ENCODE results near the gene MRPS18A.

The MRPS18A gene

DNA sequence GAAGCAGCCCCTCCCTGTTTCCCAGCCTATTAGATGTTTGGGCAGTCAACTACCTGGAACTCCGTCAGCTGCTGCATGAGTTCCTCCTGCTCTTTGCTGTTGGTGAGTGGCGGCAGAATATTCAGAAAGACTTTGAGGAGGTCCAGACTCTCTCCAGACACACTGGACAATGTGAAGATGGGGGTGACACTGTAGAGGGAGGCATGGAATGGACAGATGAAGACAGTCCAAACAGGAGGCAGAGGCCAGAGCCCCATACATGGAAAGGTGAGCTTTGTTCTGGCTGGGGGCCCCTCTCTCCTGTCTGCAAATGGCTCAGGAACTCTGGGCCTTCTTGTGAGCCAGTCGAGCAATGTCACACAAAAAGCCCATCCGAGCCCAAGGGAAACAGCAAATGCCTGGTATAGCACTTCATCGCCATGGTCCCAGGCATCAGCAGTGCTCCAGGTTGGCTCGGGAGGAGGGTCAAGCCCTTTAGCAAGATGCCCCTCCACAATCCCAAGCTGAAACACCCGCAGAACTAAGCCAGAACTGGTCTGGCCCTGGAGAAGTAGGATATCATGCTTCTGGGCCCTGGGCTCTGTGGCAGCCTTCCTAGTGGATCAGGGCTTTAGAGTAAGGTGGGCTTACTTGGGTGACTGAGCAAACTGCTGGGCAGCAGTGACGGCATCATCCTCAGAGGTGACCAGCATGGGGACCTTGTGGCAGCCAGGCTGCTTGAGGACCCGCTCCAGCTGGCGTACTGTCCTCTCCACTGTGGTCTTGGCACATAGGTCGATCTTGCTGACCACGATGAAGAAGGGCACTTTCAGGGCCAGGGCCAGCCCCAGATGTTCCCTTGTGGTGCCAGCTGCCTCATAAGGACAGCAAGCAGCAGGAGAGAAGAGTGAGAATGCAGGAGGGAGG lies 63.5 kb downstream of the MRPS18A start:
- DNase-seq (ENCODE audit: low spot score) = no peak
- in situ Hi-C loops (cut with MboI; ENCODE audit: low sequenced_read_pairs, unreplicated experiment) = no loop called here
- TF ChIP-seq, protein P1, sequence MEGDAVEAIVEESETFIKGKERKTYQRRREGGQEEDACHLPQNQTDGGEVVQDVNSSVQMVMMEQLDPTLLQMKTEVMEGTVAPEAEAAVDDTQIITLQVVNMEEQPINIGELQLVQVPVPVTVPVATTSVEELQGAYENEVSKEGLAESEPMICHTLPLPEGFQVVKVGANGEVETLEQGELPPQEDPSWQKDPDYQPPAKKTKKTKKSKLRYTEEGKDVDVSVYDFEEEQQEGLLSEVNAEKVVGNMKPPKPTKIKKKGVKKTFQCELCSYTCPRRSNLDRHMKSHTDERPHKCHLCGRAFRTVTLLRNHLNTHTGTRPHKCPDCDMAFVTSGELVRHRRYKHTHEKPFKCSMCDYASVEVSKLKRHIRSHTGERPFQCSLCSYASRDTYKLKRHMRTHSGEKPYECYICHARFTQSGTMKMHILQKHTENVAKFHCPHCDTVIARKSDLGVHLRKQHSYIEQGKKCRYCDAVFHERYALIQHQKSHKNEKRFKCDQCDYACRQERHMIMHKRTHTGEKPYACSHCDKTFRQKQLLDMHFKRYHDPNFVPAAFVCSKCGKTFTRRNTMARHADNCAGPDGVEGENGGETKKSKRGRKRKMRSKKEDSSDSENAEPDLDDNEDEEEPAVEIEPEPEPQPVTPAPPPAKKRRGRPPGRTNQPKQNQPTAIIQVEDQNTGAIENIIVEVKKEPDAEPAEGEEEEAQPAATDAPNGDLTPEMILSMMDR (IDR thresholded peaks at IDR 0.05; ENCODE audit: borderline replicate concordance, control extremely low read depth, extremely low read depth, insufficient read depth, missing control alignments) = no peak

GRCh38 chr6:43622541-43622940 lies 65.0 kb downstream of the MRPS18A start:
- no peak for DNase-seq (ENCODE audit: low spot score)
- TF ChIP-seq, protein P1 (IDR thresholded peaks at IDR 0.05; ENCODE audit: borderline replicate concordance, control extremely low read depth, extremely low read depth, insufficient read depth, missing control alignments) = no peak
- in situ Hi-C loops (cut with MboI; ENCODE audit: low sequenced_read_pairs, unreplicated experiment) = no loop called here

DNA sequence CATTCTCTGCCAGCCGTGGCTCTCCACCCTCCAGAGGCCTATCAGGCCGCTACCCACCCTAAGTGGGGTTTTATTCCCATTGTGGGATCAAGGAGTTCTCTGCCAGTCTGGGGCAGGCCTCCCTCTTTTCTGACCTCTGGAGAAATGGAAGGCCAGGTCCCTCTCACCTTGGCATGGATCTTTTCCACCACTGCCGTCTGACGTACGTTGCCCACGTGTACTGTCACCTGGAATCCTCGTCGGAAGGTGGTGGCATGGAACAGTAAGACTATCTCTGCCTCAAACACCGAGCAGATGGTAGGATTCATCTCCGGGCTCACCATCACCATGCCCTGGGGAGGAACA lies 65.8 kb downstream of the MRPS18A start:
- TF ChIP-seq, protein P1 (IDR thresholded peaks at IDR 0.05; ENCODE audit: borderline replicate concordance, control extremely low read depth, extremely low read depth, insufficient read depth, missing control alignments) = no peak
- DNase-seq (ENCODE audit: low spot score) = no peak
- in situ Hi-C loops (cut with MboI; ENCODE audit: low sequenced_read_pairs, unreplicated experiment) = no loop called here

All from GM13976 (cell line).